Heart left ventricle (tissue), 13 donors: ENCODE results near the gene NOS2.

ENCODE experiments used
- CTCF ChIP-seq, 12 donors: fragments of 200-600 bp; sonication (generic) in 4 of 12; IDR thresholded peaks; one replicate each; pipeline versions ENCODE4 v1.5.0 to v1.8.0; 2018 to 2022; ENCODE audit warnings: antibody characterized with exemption in 12 of 12, mild to moderate bottlenecking in 5 of 12
- POLR2A ChIP-seq, 2 donors: fragments of 450-650 bp; IDR thresholded peaks; one replicate each; pipeline ENCODE4 v1.6.1; 2017; ENCODE audit warnings: antibody characterized with exemption in 2 of 2, mild to moderate bottlenecking in 2 of 2, moderate library complexity in 2 of 2
- donor health status: ischemic (EF 13 %, LVEDD 7.1; RV severe dilation, severe dysfunction).
- donor health status: DM: no; HTN: yes; CAD: no.
- donor health status: DM: no; HTN: no; CAD: no.
- donor health status: ischemic (EF 25% LVEDD 6.9; RV normal size, moderate dysfunction).
- donor health status: ischemic (EF 25% LVEDD 5.7; RV mildly dilated, moderate dysfunction).
- donor health status: ischemic (EF 35%, LVEDD 5.7; RV mildly dilated, moderate dysfunction).
- donor health status: nonischemic (EF 11% LVEDD 7.7; RV severe dilation, severe dysfunction).
- donor health status: DM: yes; HTN: yes; CAD: no.
- donor health status: PGD.
- donor health status: ischemic (EF 29% LVEDD 5.4; RV normal size, mild dysfunction).
- donor health status: nonischemic (EF 23%, LVEDD 6.1; RV moderate dilation, normal function).

- TF ChIP-seq CTCF (IDR thresholded peaks at IDR 0.05) (no peak), POLR2A (IDR thresholded peaks at IDR 0.05) (no peak)
These were observed 2.8 kb upstream of the NOS2 start for GRCh38 chr17:27802962-27803680.
